Erythroblast (primary cell): Measurements from ENCODE around the gene CTNNA3.

Experiments
- GATA1 ChIP-seq: IDR thresholded peaks from 2 replicates; pipeline ENCODE4 v1.6.1; 2011; ENCODE audit warnings: low read depth, mild to moderate bottlenecking, control low read depth, low read length, moderate library complexity
- POLR2A ChIP-seq: IDR thresholded peaks from 2 replicates; pipeline ENCODE4 v1.6.1; 2011; ENCODE audit warnings: mild to moderate bottlenecking, low read length

DNA sequence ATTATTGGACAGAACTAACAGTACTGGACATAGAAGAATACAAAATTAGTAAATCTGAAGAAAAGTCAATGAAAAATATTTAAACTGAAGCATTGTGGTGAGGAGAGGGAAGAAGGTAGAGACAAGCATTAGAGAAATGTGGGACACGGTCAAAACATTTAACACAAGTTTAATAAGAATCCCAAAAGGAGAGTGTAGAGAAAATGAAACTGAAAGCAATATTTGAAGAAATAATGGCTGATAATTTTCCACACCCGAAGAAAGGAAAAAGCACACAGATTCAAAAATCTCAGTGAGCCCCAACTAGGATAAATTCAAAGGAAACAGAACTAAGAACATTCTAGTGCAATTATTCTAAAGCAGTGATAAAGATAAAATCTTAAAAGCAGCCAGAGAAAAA lies 896.5 kb downstream of the CTNNA3 start:
- TF ChIP-seq POLR2A (no peak), GATA1 (no peak)
